ENCODE measurements around the gene SLC48A1. TPM values are rescaled to one million over a fixed set of nuclear protein-coding genes. Genes with fewer than 3 reads are reported as not detected.

The SLC48A1 gene
- total and polyA plus RNA-seq, 4 donors = 6.1 to 15.4 (median 9.3) TPM

GRCh38 chr12:47778881-47779280 is 5.8 kb downstream of the SLC48A1 start:
- WGBS = 66% methylated on average over 14 of the region's 14 CpGs
- no peak overlapping the region for H3K4me3 ChIP-seq (ENCODE audit: low read depth in 1 of 3, low read length in 3 of 3)
- peaks cover 5 to 11% (median 6%) of the 10 kb centered on the region in 4 donors for H3K4me1 ChIP-seq (ENCODE audit: control insufficient read depth in 4 of 4, insufficient read depth in 4 of 4, low read length in 3 of 4)
- peaks cover 0 to 9% (median 0%) of the 10 kb centered on the region in 4 donors for H3K36me3 ChIP-seq (ENCODE audit: control insufficient read depth in 4 of 4, insufficient read depth in 3 of 4, low read depth in 1 of 4, low read length in 3 of 4)
- DNase-seq (ENCODE audit: low spot score) = no peak
- no peak for TF ChIP-seq NR2F2 (IDR thresholded peaks at IDR 0.05)
- no peak for TF ChIP-seq FOXA2 (IDR thresholded peaks at IDR 0.05)
- TF ChIP-seq HNF4A (conservative IDR thresholded peaks at IDR 0.05) = no peak
- TF ChIP-seq ATF3 (IDR thresholded peaks at IDR 0.05) = no peak
- TF ChIP-seq EGR1 (IDR thresholded peaks at IDR 0.05; ENCODE audit: low read depth in 2 of 2) = no peak
- TF ChIP-seq RAD21 (IDR thresholded peaks at IDR 0.05) = no peak
- no peak for TF ChIP-seq RXRA (IDR thresholded peaks at IDR 0.05)
- TF ChIP-seq ZBTB33 (IDR thresholded peaks at IDR 0.05) = no peak
- no peak for TF ChIP-seq REST (IDR thresholded peaks at IDR 0.05)
- no peak for TF ChIP-seq SP1 (IDR thresholded peaks at IDR 0.05)
- TF ChIP-seq JUND (IDR thresholded peaks at IDR 0.05) = no peak
- no peaks in the 10 kb centered on the region for H3K9me3 ChIP-seq (ENCODE audit: control insufficient read depth in 4 of 4, low read length in 3 of 4)
- H3K27me3 ChIP-seq (ENCODE audit: control insufficient read depth in 4 of 4, insufficient read depth in 4 of 4, low read length in 3 of 4) = no peaks in the 10 kb centered on the region
- no peak overlapping the region for H3K9ac ChIP-seq (ENCODE audit: low read depth in 1 of 2, low read length in 2 of 2)
- H3K27ac ChIP-seq (ENCODE audit: low read depth in 1 of 2, low read length in 2 of 2) = no peak overlapping the region

- peaks cover under 1 to 7% (median 5%) of the 10 kb centered on the region in 4 donors for H3K4me1 ChIP-seq (ENCODE audit: control insufficient read depth in 4 of 4, insufficient read depth in 4 of 4, low read length in 3 of 4)
These were observed 6.4 kb downstream of the SLC48A1 start for GRCh38 chr12:47779301-47779942.

More at GRCh38 chr12:47779301-47779942, 6.4 kb downstream of the SLC48A1 start:
- no peak overlapping the region for H3K4me3 ChIP-seq (ENCODE audit: low read depth in 1 of 3, low read length in 3 of 3)
- TF ChIP-seq GABPA (IDR thresholded peaks at IDR 0.05 in 1 of 2, conservative IDR thresholded peaks at IDR 0.05 in 1 of 2) (no peak), FOXA2 (IDR thresholded peaks at IDR 0.05) (no peak), TAF1 (conservative IDR thresholded peaks at IDR 0.05) (no peak), RAD21 (IDR thresholded peaks at IDR 0.05) (peak; percentile 95 to 98), REST (IDR thresholded peaks at IDR 0.05) (no peak), CTCF (IDR thresholded peaks at IDR 0.05; ENCODE audit: low read depth, low read length, missing input control) (peak; percentile 97), EGR1 (IDR thresholded peaks at IDR 0.05; ENCODE audit: low read depth in 2 of 2) (no peak)
- H3K27me3 ChIP-seq (ENCODE audit: control insufficient read depth in 4 of 4, insufficient read depth in 4 of 4, low read length in 3 of 4) = no peaks in the 10 kb centered on the region
- no peak overlapping the region for H3K9ac ChIP-seq (ENCODE audit: low read depth in 1 of 2, low read length in 2 of 2)
- DNase-seq (ENCODE audit: low spot score) = peak; percentile 96
- H3K9me3 ChIP-seq (ENCODE audit: control insufficient read depth in 4 of 4, low read length in 3 of 4) = no peaks in the 10 kb centered on the region
- 39% methylated on average over 19 of the region's 19 CpGs for WGBS
- no peak overlapping the region for H3K27ac ChIP-seq (ENCODE audit: low read depth in 1 of 2, low read length in 2 of 2)
- H3K36me3 ChIP-seq (ENCODE audit: control insufficient read depth in 4 of 4, insufficient read depth in 3 of 4, low read depth in 1 of 4, low read length in 3 of 4) = peaks cover 0 to 14% (median under 1%) of the 10 kb centered on the region in 4 donors

Data from liver (tissue), 9 donors.